Brain microvascular endothelial cell (primary cell): ENCODE results near the gene UNC5C.

Source experiments
- DNase-seq: peaks from one replicate; pipeline ENCODE4 v3.0.0-alpha.2; 2020
- H3K27ac ChIP-seq: fragments of 250-450 bp; sonication (Bioruptor Pico); 2 replicates; pipeline ENCODE4 v1.5.1; 2020; ENCODE audit warnings: mild to moderate bottlenecking, moderate library complexity
- H3K27me3 ChIP-seq: fragments of 250-450 bp; sonication (Bioruptor Pico); replicated peaks from 2 replicates; pipeline ENCODE4 v1.5.1; 2020; ENCODE audit warnings: mild to moderate bottlenecking
- H3K36me3 ChIP-seq: fragments of 250-450 bp; sonication (Bioruptor Pico); replicated peaks from 2 replicates; pipeline ENCODE4 v1.5.1; 2020; ENCODE audit warnings: mild to moderate bottlenecking
- H3K4me3 ChIP-seq: 2 replicates; pipeline ENCODE4 v1.5.1; 2011; ENCODE audit warnings: low read depth, mild to moderate bottlenecking, control low read depth, low read length, moderate library complexity
- CTCF ChIP-seq: IDR thresholded peaks from 2 replicates; pipeline ENCODE4 v1.5.1; 2011; ENCODE audit warnings: low read depth, mild to moderate bottlenecking, moderate library complexity, low read length, control low read depth, inconsistent platforms; ENCODE audit errors: missing control alignments
- in situ Hi-C: cut with HindIII; loops from 2 replicates; pipeline ENCODE4 v1.10.0; 2017; ENCODE audit warnings: low sequenced_read_pairs, low pct_ligation_motif_present

The UNC5C gene

GRCh38 chr4:95371476-95372224 is 177.1 kb downstream of the UNC5C start:
- no peak overlapping the region for H3K27ac ChIP-seq
- no peak overlapping the region for H3K4me3 ChIP-seq
- TF ChIP-seq CTCF, result no peak
- in situ Hi-C loops, result no loop called here
- H3K27me3 ChIP-seq, result no peaks in the 10 kb centered on the region
- DNase-seq, result no peak
- no peaks in the 10 kb centered on the region for H3K36me3 ChIP-seq

GRCh38 chr4:95367824-95368223 is 180.9 kb downstream of the UNC5C start:
- in situ Hi-C loops, result no loop called here
- TF ChIP-seq CTCF, result no peak
- H3K27ac ChIP-seq, result no peak overlapping the region
- H3K27me3 ChIP-seq, result no peaks in the 10 kb centered on the region
- no peaks in the 10 kb centered on the region for H3K36me3 ChIP-seq
- DNase-seq, result no peak
- no peak overlapping the region for H3K4me3 ChIP-seq

- Histone ChIP-seq H3K36me3 (no peaks in the 10 kb centered on the region), H3K27ac (no peak overlapping the region), H3K27me3 (no peaks in the 10 kb centered on the region), H3K4me3 (no peak overlapping the region)
- in situ Hi-C loops, result no loop called here
- DNase-seq, result no peak
- TF ChIP-seq CTCF, result no peak
These were observed 184.8 kb downstream of the UNC5C start for GRCh38 chr4:95363966-95364365.

DNA sequence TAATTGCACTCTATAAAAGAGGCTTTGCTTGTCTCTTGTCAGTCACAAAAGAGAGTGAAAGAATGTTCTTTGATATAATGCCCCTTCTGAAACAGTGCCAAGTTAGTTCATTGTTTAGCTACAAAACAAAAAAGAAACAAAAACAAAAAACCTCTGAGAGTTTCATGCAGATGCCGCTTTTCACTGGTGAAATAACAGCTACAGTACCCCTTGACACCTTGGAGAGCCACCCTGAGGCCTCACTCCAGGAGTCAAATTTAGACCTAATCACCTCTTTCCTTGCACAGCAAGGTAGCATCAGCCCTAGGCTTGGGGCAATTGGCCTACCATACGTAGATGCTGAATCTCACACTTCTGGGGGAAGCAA is 185.2 kb downstream of the UNC5C start:
- H3K36me3 ChIP-seq, result no peaks in the 10 kb centered on the region

DNA sequence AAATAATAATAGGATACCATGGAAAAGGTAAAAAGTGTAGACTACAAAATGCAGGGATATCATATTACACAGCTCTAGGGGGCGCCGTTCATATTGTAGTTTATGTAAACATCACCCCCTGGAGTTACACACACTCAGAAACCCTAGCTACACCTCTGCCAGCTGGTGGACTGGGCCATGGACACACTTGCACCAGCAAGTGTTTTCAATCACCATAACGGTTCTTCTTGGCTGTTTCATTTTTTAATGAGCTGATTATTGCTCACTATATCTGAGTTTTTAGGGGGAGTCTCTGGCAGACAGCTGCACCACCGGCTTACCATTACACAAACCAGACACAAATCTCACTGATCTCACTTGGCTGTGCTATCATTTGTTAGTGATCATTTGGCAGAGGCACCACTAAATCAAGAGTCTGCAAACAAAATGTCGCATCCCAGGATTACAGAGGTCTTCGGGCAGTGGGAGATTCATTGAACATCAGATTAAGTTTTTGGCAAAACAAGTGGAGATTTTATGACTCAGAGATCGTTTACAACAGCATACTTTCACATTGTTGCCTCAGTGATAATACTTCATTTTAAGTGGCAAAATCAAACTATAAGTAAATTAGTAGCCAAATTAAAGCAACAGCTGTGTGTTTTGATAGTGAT is 185.7 kb downstream of the UNC5C start:
- TF ChIP-seq CTCF, result no peak
- DNase-seq, result peak; percentile 6
- Histone ChIP-seq H3K4me3 (no peak overlapping the region), H3K27ac (no peak overlapping the region), H3K27me3 (no peaks in the 10 kb centered on the region), H3K36me3 (no peaks in the 10 kb centered on the region)
- in situ Hi-C loops, result no loop called here

More for the DNA sequence above, 185.2 kb downstream of the UNC5C start:
- in situ Hi-C loops, result no loop called here
- Histone ChIP-seq H3K4me3 (no peak overlapping the region), H3K27ac (no peak overlapping the region), H3K27me3 (no peaks in the 10 kb centered on the region)
- DNase-seq, result no peak
- no peak for TF ChIP-seq CTCF
